ENCODE results near the gene ATP8B1. TPM values are rescaled to one million over a fixed set of nuclear protein-coding genes. Genes with fewer than 3 reads are reported as not detected.

ATP8B1 gene
- total and polyA plus RNA-seq, 8 donors: 16.4 to 26.6 (median 19.1) TPM

GRCh38 chr18:57792631-57793301 lies 10.3 kb downstream of the ATP8B1 start:
- Histone ChIP-seq H3K4me1 (peaks cover 20 to 44% of the 10 kb centered on the region in 2 donors), H3K27ac (peak overlapping the region; percentile 46 to 69), H3K27me3 (no peaks in the 10 kb centered on the region), H3K9me3 (no peaks in the 10 kb centered on the region), H3K36me3 (no peaks in the 10 kb centered on the region), H3K4me3 (no peak overlapping the region)
- TF ChIP-seq, protein P1, sequence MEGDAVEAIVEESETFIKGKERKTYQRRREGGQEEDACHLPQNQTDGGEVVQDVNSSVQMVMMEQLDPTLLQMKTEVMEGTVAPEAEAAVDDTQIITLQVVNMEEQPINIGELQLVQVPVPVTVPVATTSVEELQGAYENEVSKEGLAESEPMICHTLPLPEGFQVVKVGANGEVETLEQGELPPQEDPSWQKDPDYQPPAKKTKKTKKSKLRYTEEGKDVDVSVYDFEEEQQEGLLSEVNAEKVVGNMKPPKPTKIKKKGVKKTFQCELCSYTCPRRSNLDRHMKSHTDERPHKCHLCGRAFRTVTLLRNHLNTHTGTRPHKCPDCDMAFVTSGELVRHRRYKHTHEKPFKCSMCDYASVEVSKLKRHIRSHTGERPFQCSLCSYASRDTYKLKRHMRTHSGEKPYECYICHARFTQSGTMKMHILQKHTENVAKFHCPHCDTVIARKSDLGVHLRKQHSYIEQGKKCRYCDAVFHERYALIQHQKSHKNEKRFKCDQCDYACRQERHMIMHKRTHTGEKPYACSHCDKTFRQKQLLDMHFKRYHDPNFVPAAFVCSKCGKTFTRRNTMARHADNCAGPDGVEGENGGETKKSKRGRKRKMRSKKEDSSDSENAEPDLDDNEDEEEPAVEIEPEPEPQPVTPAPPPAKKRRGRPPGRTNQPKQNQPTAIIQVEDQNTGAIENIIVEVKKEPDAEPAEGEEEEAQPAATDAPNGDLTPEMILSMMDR (IDR thresholded peaks at IDR 0.05): no peak
- peak; percentile 51 for ATAC-seq
- DNase-seq: no peak
- intact Hi-C loops (cut with DNase I): no loop called here

- TF ChIP-seq, protein P1 (IDR thresholded peaks at IDR 0.05): no peak
- H3K4me1 ChIP-seq: peaks cover 18 to 49% of the 10 kb centered on the region in 2 donors
- no peaks in the 10 kb centered on the region for H3K36me3 ChIP-seq
- H3K4me3 ChIP-seq: no peak overlapping the region
- H3K27ac ChIP-seq: peak overlapping the region in 1 of 2 donors; percentile 46
- no peaks in the 10 kb centered on the region for H3K27me3 ChIP-seq
- intact Hi-C loops (cut with DNase I): no loop called here
- H3K9me3 ChIP-seq: no peaks in the 10 kb centered on the region
- DNase-seq (no peak), ATAC-seq (no peak)
Measured at GRCh38 chr18:57791911-57792310, 11.2 kb downstream of the ATP8B1 start.

GRCh38 chr18:57791192-57791591 lies 11.9 kb downstream of the ATP8B1 start:
- no peaks in the 10 kb centered on the region for H3K9me3 ChIP-seq
- DNase-seq: no peak
- intact Hi-C loops (cut with DNase I): no loop called here
- no peaks in the 10 kb centered on the region for H3K36me3 ChIP-seq
- no peak overlapping the region for H3K27ac ChIP-seq
- H3K4me3 ChIP-seq: no peak overlapping the region
- TF ChIP-seq, protein P1 (IDR thresholded peaks at IDR 0.05): no peak
- peaks cover 15 to 49% of the 10 kb centered on the region in 2 donors for H3K4me1 ChIP-seq
- ATAC-seq: no peak
- no peaks in the 10 kb centered on the region for H3K27me3 ChIP-seq

- peaks cover 15 to 49% of the 10 kb centered on the region in 2 donors for H3K4me1 ChIP-seq
- DNase-seq (no peak), ATAC-seq (no peak)
- H3K9me3 ChIP-seq: no peaks in the 10 kb centered on the region
- TF ChIP-seq, protein P1 (IDR thresholded peaks at IDR 0.05): no peak
- no peak overlapping the region for H3K27ac ChIP-seq
- H3K36me3 ChIP-seq: no peaks in the 10 kb centered on the region
- intact Hi-C loops (cut with DNase I): no loop called here
- H3K4me3 ChIP-seq: no peak overlapping the region
- no peaks in the 10 kb centered on the region for H3K27me3 ChIP-seq
Measured at GRCh38 chr18:57790316-57790715, 12.8 kb downstream of the ATP8B1 start.

DNA sequence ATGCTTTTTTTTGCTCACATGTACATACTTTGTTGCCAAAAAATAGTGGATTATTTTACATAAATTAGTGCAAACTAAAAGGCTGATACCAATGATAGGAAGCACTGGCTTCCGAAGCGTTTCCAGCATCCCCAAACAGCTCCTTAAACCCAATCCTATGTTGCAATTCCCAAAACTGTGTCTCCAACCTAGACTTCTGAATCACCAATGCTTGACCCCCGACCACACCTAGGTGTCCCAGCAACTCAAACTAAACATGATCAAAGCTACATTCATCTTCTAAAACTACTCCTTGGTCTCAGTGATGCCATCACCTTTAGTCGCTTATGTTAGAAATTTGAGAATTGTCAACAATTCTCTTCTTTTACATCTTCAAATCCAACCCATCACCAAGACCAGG lies 13.4 kb downstream of the ATP8B1 start:
- intact Hi-C loops (cut with DNase I): no loop called here
- Histone ChIP-seq H3K27ac (peak overlapping the region; percentile 61 to 78), H3K36me3 (no peaks in the 10 kb centered on the region), H3K4me3 (no peak overlapping the region), H3K4me1 (peaks cover 15 to 49% of the 10 kb centered on the region in 2 donors), H3K27me3 (no peaks in the 10 kb centered on the region), H3K9me3 (no peaks in the 10 kb centered on the region)
- ATAC-seq (no peak), DNase-seq (no peak)
- TF ChIP-seq, protein P1 (IDR thresholded peaks at IDR 0.05): no peak

Data from left lung (tissue), 10 donors.